ENCODE results near the gene FLAD1. TPM values are rescaled to one million over a fixed set of nuclear protein-coding genes. Genes with fewer than 3 reads are reported as not detected.
A peak's percentile ranks its signal among the peaks of the same experiment; 100 is the strongest.

FLAD1 gene
- total RNA-seq, 1 experiment from 2014 or later: 97.0 TPM

DNA sequence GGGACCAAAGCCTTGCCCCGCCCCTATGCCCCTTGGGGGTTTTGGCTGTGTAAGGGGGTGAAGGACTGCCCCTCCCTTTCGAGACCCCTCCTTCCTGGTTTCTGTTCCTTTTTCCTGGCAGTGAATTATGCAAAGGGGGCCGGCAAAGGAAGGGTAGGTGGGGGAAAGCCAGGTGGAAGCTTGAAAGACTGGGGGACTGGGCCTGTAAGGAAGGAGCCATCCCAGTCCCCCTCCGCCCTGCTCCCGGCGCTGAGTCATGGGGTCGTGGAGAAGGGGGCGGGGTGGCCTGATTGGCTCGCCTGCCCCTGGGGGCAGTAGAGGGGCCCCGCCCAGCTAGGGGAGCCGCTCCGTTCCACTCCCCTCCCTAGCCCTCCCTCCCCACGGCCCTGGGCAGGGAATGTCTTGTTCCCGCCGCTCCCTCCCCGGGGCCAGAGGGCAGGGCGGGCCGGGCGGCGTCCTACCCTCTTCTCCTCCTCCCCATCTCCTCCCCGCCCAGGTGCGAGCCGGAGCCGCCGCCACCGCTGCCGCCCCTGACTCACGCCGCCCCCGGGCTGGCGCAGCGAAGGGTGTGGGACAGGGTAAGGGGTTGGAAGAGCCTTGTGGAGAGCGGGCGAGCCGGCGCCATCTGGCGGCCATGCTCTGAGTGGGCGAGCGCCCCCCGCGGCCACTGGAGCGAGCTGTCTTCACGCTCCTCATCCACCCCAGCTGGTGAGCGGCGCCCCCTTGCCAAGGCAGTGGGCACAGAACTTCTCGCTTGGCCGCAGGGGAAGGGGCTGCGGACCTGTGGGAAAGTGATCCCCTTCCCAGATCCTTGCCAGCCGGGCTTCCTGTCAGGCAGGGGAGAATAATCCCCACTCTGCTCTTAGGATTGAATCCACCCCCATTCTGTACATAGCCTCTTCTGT, 34.1 kb downstream of the FLAD1 start:
- Histone ChIP-seq H3K4me2 (ENCODE audit: insufficient read depth, insufficient read length, low read length) (peak overlapping the region; percentile 34), H2BK12ac (ENCODE audit: insufficient read length, low read depth, low read length) (no peak overlapping the region), H3K79me1 (ENCODE audit: insufficient read depth, low read depth, low read length, poor library complexity, severe bottlenecking) (no peaks in the 10 kb centered on the region), H3K9ac (ENCODE audit: extremely low read depth, insufficient read length, low read length) (no peak overlapping the region), H2BK5ac (ENCODE audit: insufficient read length, low read length) (no peak overlapping the region), H4K5ac (ENCODE audit: insufficient read length, low read depth, low read length) (no peak overlapping the region), H2AFZ (ENCODE audit: low read length) (no peak overlapping the region), H3K23me2 (ENCODE audit: insufficient read length, low read depth, low read length, poor library complexity, severe bottlenecking) (no peaks in the 10 kb centered on the region), H3K4ac (ENCODE audit: low read depth, low read length) (no peak overlapping the region), H3K56ac (ENCODE audit: insufficient read length, low read depth, low read length) (no peak overlapping the region), H3K27me3 (ENCODE audit: insufficient read depth, low read length) (no peaks in the 10 kb centered on the region), H4K20me1 (ENCODE audit: control insufficient read depth, insufficient read depth, insufficient read length) (no peaks in the 10 kb centered on the region), H3K23ac (ENCODE audit: insufficient read length, low read depth, low read length) (no peak overlapping the region), H2AK5ac (ENCODE audit: insufficient read length, low read length) (no peak overlapping the region), H3K9me3 (ENCODE audit: control insufficient read depth, low read depth, low read length) (no peaks in the 10 kb centered on the region), H3K4me1 (ENCODE audit: insufficient read depth, low read length) (peaks cover 3% of the 10 kb centered on the region; the same call in 1 of the 2 replicates), H3K27ac (ENCODE audit: insufficient read length, low read depth, low read length) (no peak overlapping the region), H2BK15ac (ENCODE audit: low read depth, low read length) (no peak overlapping the region), H3K18ac (ENCODE audit: insufficient read length, low read depth, low read length) (peak overlapping the region; percentile 54), H4K91ac (ENCODE audit: insufficient read length, low read depth, low read length) (no peak overlapping the region), H3K79me2 (ENCODE audit: insufficient read depth, low read length) (no peaks in the 10 kb centered on the region; the same call in 1 of the 2 replicates), H2BK120ac (ENCODE audit: low read depth, low read length, poor library complexity, severe bottlenecking) (no peak overlapping the region), H2BK20ac (ENCODE audit: low read depth, low read length, poor library complexity, severe bottlenecking) (no peak overlapping the region), H3K14ac (ENCODE audit: insufficient read depth, low read length) (no peak overlapping the region), H3T11ph (ENCODE audit: low read length) (no peak overlapping the region), H4K8ac (replicated peaks; ENCODE audit: insufficient read length, low read depth, low read length) (no peak overlapping the region)
- H3K4me3 Mint-ChIP-seq: peak overlapping the region; percentile 50 to 72
- no peaks in the 10 kb centered on the region; a peak in 1 of 5 replicates for H3K9me3 Mint-ChIP-seq
- peaks cover 36 to 58% of the 10 kb centered on the region in 2 experiments for H3K4me1 Mint-ChIP-seq
- peak; percentile 94 for DNase-seq
- H3K27me3 Mint-ChIP-seq (ENCODE audit: low read depth): peaks cover 4% of the 10 kb centered on the region
- TF ChIP-seq, protein P1, sequence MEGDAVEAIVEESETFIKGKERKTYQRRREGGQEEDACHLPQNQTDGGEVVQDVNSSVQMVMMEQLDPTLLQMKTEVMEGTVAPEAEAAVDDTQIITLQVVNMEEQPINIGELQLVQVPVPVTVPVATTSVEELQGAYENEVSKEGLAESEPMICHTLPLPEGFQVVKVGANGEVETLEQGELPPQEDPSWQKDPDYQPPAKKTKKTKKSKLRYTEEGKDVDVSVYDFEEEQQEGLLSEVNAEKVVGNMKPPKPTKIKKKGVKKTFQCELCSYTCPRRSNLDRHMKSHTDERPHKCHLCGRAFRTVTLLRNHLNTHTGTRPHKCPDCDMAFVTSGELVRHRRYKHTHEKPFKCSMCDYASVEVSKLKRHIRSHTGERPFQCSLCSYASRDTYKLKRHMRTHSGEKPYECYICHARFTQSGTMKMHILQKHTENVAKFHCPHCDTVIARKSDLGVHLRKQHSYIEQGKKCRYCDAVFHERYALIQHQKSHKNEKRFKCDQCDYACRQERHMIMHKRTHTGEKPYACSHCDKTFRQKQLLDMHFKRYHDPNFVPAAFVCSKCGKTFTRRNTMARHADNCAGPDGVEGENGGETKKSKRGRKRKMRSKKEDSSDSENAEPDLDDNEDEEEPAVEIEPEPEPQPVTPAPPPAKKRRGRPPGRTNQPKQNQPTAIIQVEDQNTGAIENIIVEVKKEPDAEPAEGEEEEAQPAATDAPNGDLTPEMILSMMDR (conservative IDR thresholded peaks at IDR 0.05): peak; percentile 100
- H3K27ac Mint-ChIP-seq: peak overlapping the region; percentile 95 to 98 (median 95)
- peaks cover 8 to 38% (median 23%) of the 10 kb centered on the region in 3 experiments; a peak in 6 of 7 replicates for H3K36me3 Mint-ChIP-seq (ENCODE audit: insufficient read depth in 1 of 3, low read depth in 3 of 3)
- no CpG with 5 or more reads among the region's 49 CpGs for WGBS (ENCODE audit: extremely low coverage, insufficient read length, low lambda C conversion rate)

Data from H9 (cell line).